ENCODE measurements around the gene SUPT20HL1.

DNA sequence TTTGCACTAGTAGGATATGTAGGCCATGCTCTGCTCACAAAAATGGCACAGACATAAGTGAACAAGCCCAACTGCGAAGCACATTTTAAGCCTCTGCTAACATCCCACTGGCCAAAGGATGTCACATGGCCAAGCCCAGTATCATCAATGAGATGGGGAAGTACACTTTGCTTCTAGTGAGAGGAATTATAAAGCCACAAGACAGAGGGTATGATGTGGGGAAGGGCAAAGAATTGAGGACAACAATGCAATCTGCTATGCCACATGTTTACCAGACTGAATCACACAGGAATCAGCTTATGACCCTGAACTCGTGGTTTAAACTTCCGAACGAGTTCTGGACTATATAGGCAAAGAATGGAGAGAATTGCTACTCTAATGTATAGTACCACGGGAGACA is 39.1 kb downstream of the SUPT20HL1 start:
- TF ChIP-seq, protein P1, sequence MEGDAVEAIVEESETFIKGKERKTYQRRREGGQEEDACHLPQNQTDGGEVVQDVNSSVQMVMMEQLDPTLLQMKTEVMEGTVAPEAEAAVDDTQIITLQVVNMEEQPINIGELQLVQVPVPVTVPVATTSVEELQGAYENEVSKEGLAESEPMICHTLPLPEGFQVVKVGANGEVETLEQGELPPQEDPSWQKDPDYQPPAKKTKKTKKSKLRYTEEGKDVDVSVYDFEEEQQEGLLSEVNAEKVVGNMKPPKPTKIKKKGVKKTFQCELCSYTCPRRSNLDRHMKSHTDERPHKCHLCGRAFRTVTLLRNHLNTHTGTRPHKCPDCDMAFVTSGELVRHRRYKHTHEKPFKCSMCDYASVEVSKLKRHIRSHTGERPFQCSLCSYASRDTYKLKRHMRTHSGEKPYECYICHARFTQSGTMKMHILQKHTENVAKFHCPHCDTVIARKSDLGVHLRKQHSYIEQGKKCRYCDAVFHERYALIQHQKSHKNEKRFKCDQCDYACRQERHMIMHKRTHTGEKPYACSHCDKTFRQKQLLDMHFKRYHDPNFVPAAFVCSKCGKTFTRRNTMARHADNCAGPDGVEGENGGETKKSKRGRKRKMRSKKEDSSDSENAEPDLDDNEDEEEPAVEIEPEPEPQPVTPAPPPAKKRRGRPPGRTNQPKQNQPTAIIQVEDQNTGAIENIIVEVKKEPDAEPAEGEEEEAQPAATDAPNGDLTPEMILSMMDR (conservative IDR thresholded peaks at IDR 0.05; ENCODE audit: low read length): no peak
- TF ChIP-seq EZH2phosphoT487 (IDR thresholded peaks at IDR 0.05; ENCODE audit: borderline replicate concordance, low read depth, low read length): no peak

All from OCI-LY7 (cell line).